Measurements from ENCODE around the gene COL1A1. TPM values are rescaled to one million over a fixed set of nuclear protein-coding genes. Genes with fewer than 3 reads are reported as not detected.
A peak's percentile ranks its signal among the peaks of the same experiment; 100 is the strongest.

Gene COL1A1
- total RNA-seq, 6 donors from 2014 or later: 15.4 to 555 (median 117) TPM

DNA sequence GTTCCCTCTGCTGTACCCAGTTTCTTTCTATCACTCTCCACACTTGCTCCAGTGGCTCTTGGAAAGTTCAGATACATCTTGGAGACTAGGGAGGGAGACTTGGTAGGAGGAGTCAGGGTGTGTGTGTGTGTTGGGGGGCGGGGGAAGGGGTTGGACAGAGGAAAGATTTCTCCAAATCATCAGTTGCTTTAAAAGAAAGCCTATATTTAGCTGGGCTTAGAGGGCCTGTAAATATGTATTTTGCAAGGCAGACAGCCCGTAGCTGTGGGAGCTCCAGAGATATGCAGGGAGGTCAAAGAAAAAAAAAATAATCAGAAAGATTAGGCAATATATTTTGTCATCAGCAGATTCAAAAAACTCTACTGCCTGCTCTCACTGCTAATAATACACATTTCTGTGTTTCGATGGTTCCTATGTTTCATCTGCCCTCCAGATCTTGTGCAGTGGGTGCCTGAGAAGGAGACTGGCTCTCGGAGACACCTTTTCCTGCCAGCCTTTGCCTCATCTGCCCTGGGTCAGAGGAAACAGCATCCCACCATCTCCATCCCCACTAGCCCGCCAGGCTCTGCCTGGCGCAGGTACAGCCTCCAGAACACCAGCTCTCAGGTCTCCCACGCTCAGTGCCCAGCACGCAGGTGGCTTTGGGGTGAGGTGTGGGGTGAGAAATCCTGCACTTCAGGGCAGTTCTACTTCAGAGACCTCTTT lies 46.2 kb downstream of the COL1A1 start:
- no peak for DNase-seq
- 61 to 66% methylated on average over 8 of the region's 8 CpGs for WGBS, 2 donors
- ATAC-seq (ENCODE audit: low FRiP score in 2 of 2): no peak
- TF ChIP-seq POLR2A (IDR thresholded peaks at IDR 0.05): no peak
- TF ChIP-seq POLR2AphosphoS5 (IDR thresholded peaks at IDR 0.05): peak in 1 of 2 donors; percentile 5
- TF ChIP-seq, protein P1, sequence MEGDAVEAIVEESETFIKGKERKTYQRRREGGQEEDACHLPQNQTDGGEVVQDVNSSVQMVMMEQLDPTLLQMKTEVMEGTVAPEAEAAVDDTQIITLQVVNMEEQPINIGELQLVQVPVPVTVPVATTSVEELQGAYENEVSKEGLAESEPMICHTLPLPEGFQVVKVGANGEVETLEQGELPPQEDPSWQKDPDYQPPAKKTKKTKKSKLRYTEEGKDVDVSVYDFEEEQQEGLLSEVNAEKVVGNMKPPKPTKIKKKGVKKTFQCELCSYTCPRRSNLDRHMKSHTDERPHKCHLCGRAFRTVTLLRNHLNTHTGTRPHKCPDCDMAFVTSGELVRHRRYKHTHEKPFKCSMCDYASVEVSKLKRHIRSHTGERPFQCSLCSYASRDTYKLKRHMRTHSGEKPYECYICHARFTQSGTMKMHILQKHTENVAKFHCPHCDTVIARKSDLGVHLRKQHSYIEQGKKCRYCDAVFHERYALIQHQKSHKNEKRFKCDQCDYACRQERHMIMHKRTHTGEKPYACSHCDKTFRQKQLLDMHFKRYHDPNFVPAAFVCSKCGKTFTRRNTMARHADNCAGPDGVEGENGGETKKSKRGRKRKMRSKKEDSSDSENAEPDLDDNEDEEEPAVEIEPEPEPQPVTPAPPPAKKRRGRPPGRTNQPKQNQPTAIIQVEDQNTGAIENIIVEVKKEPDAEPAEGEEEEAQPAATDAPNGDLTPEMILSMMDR (IDR thresholded peaks at IDR 0.05): no peak
- no peak for TF ChIP-seq EP300 (IDR thresholded peaks at IDR 0.05)
- H3K9me3 ChIP-seq: no peaks in the 10 kb centered on the region
- no peak overlapping the region for H3K4me3 ChIP-seq
- H3K36me3 ChIP-seq: no peaks in the 10 kb centered on the region
- peak overlapping the region; percentile 57 to 97 (median 79) for H3K27ac ChIP-seq
- H3K4me1 ChIP-seq: peaks cover 17 to 47% (median 34%) of the 10 kb centered on the region in 4 donors
- H3K27me3 ChIP-seq: no peaks in the 10 kb centered on the region

GRCh38 chr17:50154604-50155003 lies 46.8 kb downstream of the COL1A1 start:
- WGBS, 2 donors: 31 to 48% methylated on average over 1 of the region's 1 CpG
- H3K36me3 ChIP-seq: no peaks in the 10 kb centered on the region
- H3K27me3 ChIP-seq: no peaks in the 10 kb centered on the region
- H3K9me3 ChIP-seq: no peaks in the 10 kb centered on the region
- H3K4me1 ChIP-seq: peaks cover 17 to 50% (median 34%) of the 10 kb centered on the region in 4 donors
- H3K4me3 ChIP-seq: no peak overlapping the region
- DNase-seq (no peak), ATAC-seq (ENCODE audit: low FRiP score in 2 of 2) (no peak)
- no peak for TF ChIP-seq POLR2A (IDR thresholded peaks at IDR 0.05)
- H3K27ac ChIP-seq: peak overlapping the region in 3 of 4 donors; percentile 57 to 97 (median 95)

GRCh38 chr17:50153650-50154575 lies 47.5 kb downstream of the COL1A1 start:
- TF ChIP-seq, protein P1 (IDR thresholded peaks at IDR 0.05): no peak
- TF ChIP-seq EP300 (IDR thresholded peaks at IDR 0.05): no peak
- no peak for TF ChIP-seq POLR2AphosphoS5 (IDR thresholded peaks at IDR 0.05)
- TF ChIP-seq POLR2A (IDR thresholded peaks at IDR 0.05): no peak
- Histone ChIP-seq H3K4me3 (no peak overlapping the region), H3K4me1 (peaks cover 17 to 50% (median 37%) of the 10 kb centered on the region in 4 donors), H3K36me3 (no peaks in the 10 kb centered on the region), H3K27ac (peak overlapping the region; percentile 1 to 97 (median 76)), H3K9me3 (no peaks in the 10 kb centered on the region), H3K27me3 (no peaks in the 10 kb centered on the region)
- DNase-seq (peak in 1 of 2 donors; percentile 91), ATAC-seq (ENCODE audit: low FRiP score in 2 of 2) (peak in 1 of 2 donors; percentile 28)
- 55 to 59% methylated on average over 11 to 16 of the region's 16 CpGs for WGBS, 2 donors

DNA sequence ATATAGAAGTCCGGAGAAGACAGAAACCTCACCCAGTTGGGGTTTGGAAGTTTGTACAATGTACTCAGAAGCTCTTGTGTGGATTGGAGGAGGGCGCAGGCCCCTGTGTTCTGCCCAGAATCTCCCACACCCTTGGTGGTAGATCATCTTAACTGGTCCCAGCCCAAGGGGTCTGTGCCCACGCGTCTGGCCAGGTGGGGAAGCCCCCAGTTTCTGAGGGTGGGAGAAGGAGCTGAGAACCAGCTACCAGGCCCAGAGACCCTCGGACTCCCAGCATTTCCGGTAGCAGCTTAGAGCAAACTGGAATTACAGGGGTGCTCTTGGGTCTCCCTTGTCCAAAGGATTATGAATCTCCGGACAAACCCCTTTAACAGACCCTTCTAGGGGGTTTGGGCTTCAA lies 48.7 kb downstream of the COL1A1 start:
- no peak for TF ChIP-seq POLR2A (IDR thresholded peaks at IDR 0.05)
- TF ChIP-seq, protein P1 (IDR thresholded peaks at IDR 0.05): no peak
- no peak for TF ChIP-seq POLR2AphosphoS5 (IDR thresholded peaks at IDR 0.05)
- TF ChIP-seq EP300 (IDR thresholded peaks at IDR 0.05): no peak
- ATAC-seq (ENCODE audit: low FRiP score in 2 of 2) (no peak), DNase-seq (no peak)
- 76 to 89% methylated on average over 5 of the region's 7 CpGs for WGBS, 2 donors
- Histone ChIP-seq H3K27ac (peak overlapping the region; percentile 91 to 97 (median 94)), H3K36me3 (no peaks in the 10 kb centered on the region), H3K27me3 (no peaks in the 10 kb centered on the region), H3K9me3 (no peaks in the 10 kb centered on the region), H3K4me1 (peaks cover 27 to 62% (median 46%) of the 10 kb centered on the region in 4 donors), H3K4me3 (peak overlapping the region in 2 of 4 donors; percentile 65 to 94)

- ATAC-seq (ENCODE audit: low FRiP score in 2 of 2) (peak; percentile 79 to 90), DNase-seq (peak; percentile 82 to 94)
- no peaks in the 10 kb centered on the region for H3K36me3 ChIP-seq
- WGBS, 2 donors: 1 to 2% methylated on average over 10 to 12 of the region's 12 CpGs
- peak overlapping the region in 3 of 4 donors; percentile 65 to 94 (median 93) for H3K4me3 ChIP-seq
- TF ChIP-seq, protein P1 (IDR thresholded peaks at IDR 0.05): peak in 2 of 6 experiments; percentile 12 to 24
- TF ChIP-seq EP300 (IDR thresholded peaks at IDR 0.05) (no peak), POLR2A (IDR thresholded peaks at IDR 0.05) (peak in 1 of 4 donors; percentile 22), POLR2AphosphoS5 (IDR thresholded peaks at IDR 0.05) (peak in 1 of 2 donors; percentile 72)
- H3K9me3 ChIP-seq: no peaks in the 10 kb centered on the region
- peak overlapping the region; percentile 91 to 97 (median 94) for H3K27ac ChIP-seq
- peaks cover 34 to 69% (median 53%) of the 10 kb centered on the region in 4 donors for H3K4me1 ChIP-seq
- H3K27me3 ChIP-seq: no peaks in the 10 kb centered on the region
Measured at GRCh38 chr17:50151937-50152547, 49.4 kb downstream of the COL1A1 start.
